Left kidney (tissue), 2 donors: ENCODE results near the gene BLOC1S6. TPM values are rescaled to one million over a fixed set of nuclear protein-coding genes. Genes with fewer than 3 reads are reported as not detected.
"Not testable (repeated sequence)": the region's sequence is repeated elsewhere in the genome, so short reads cannot be mapped to it uniquely, and the experiment has no call there.

Experiments
- DNase-seq: peaks from one replicate; pipeline ENCODE4 v3.0.0-alpha.2; 2013
- polyA plus RNA-seq: library from polyadenylated mRNA; unstranded; fragments of 120-200 nt; gene quantifications from one replicate; pipeline ENCODE4 v1.2.1, GENCODE V29; 2013; ENCODE audit not compliant: insufficient read length

The BLOC1S6 gene
- polyA plus RNA-seq, 1 donor: 53.3 TPM

- DNase-seq: peak; percentile 47
Measured at GRCh38 chr15:45637552-45638033, 50.4 kb downstream of the BLOC1S6 start.

GRCh38 chr15:45640616-45641015 lies 53.4 kb downstream of the BLOC1S6 start:
- no peak for DNase-seq

- no peak for DNase-seq
Measured at GRCh38 chr15:45641374-45641781, 54.2 kb downstream of the BLOC1S6 start.

- no peak for DNase-seq
Measured at GRCh38 chr15:45641999-45642932, 55.1 kb downstream of the BLOC1S6 start.

- no peak for DNase-seq
Measured at GRCh38 chr15:45644437-45644836, 57.3 kb downstream of the BLOC1S6 start.

GRCh38 chr15:45645026-45645980 lies 58.1 kb downstream of the BLOC1S6 start:
- no peak for DNase-seq

GRCh38 chr15:45646220-45646619 lies 59.0 kb downstream of the BLOC1S6 start:
- DNase-seq: no peak

GRCh38 chr15:45647828-45648227 lies 60.6 kb downstream of the BLOC1S6 start:
- DNase-seq: no peak

GRCh38 chr15:45648521-45649200 lies 61.5 kb downstream of the BLOC1S6 start:
- no peak for DNase-seq

- DNase-seq: not testable (repeated sequence)
Measured at GRCh38 chr15:45650007-45650406, 62.8 kb downstream of the BLOC1S6 start.

GRCh38 chr15:45650889-45651525 lies 63.8 kb downstream of the BLOC1S6 start:
- DNase-seq: no peak

GRCh38 chr15:45653702-45654424 lies 66.7 kb downstream of the BLOC1S6 start:
- no peak for DNase-seq

GRCh38 chr15:45654749-45655148 lies 67.6 kb downstream of the BLOC1S6 start:
- no peak for DNase-seq

- DNase-seq: no peak
Measured at GRCh38 chr15:45657254-45657653, 70.1 kb downstream of the BLOC1S6 start.

GRCh38 chr15:45657764-45658545 lies 70.8 kb downstream of the BLOC1S6 start:
- no peak for DNase-seq
